ENCODE results near the gene ANKFN1. TPM values are rescaled to one million over a fixed set of nuclear protein-coding genes. Genes with fewer than 3 reads are reported as not detected.

The ANKFN1 gene
- 0.07 TPM in 1 of 2 replicates, not detected in the other for total RNA-seq (2014; rRNA removed; shearing (Covaris generic))

GRCh38 chr17:56152874-56153602, at the start of gene ANKFN1:
TSS of gene ANKFN1 (plus strand) at chr17:56153475. CDS start at chr17:56212668, 59,193 bp downstream.
- H3K36me3 ChIP-seq (replicated peaks; ENCODE audit: control insufficient read depth, insufficient read depth, low read length): no peaks in the 10 kb centered on the region
- H3K27me3 ChIP-seq (ENCODE audit: control insufficient read depth, insufficient read depth, low read length): no peaks in the 10 kb centered on the region
- no peak for DNase-seq
- H3K4me3 ChIP-seq (ENCODE audit: insufficient read depth, low read depth, low read length): no peak within 1 kb of the TSS

GRCh38 chr17:56108811-56109284, 44.4 kb upstream of the ANKFN1 start:
- Histone ChIP-seq H3K36me3 (replicated peaks; ENCODE audit: control insufficient read depth, insufficient read depth, low read length) (no peaks in the 10 kb centered on the region), H3K27me3 (ENCODE audit: control insufficient read depth, insufficient read depth, low read length) (no peaks in the 10 kb centered on the region), H3K4me3 (ENCODE audit: insufficient read depth, low read depth, low read length) (no peak overlapping the region)
- DNase-seq: no peak

GRCh38 chr17:56109836-56110235, 43.4 kb upstream of the ANKFN1 start:
- DNase-seq: no peak
- H3K36me3 ChIP-seq (replicated peaks; ENCODE audit: control insufficient read depth, insufficient read depth, low read length): no peaks in the 10 kb centered on the region
- H3K4me3 ChIP-seq (ENCODE audit: insufficient read depth, low read depth, low read length): no peak overlapping the region
- H3K27me3 ChIP-seq (ENCODE audit: control insufficient read depth, insufficient read depth, low read length): no peaks in the 10 kb centered on the region

GRCh38 chr17:56110463-56111135, 42.7 kb upstream of the ANKFN1 start:
- no peak for DNase-seq
- H3K27me3 ChIP-seq (ENCODE audit: control insufficient read depth, insufficient read depth, low read length): no peaks in the 10 kb centered on the region
- no peaks in the 10 kb centered on the region for H3K36me3 ChIP-seq (replicated peaks; ENCODE audit: control insufficient read depth, insufficient read depth, low read length)
- no peak overlapping the region for H3K4me3 ChIP-seq (ENCODE audit: insufficient read depth, low read depth, low read length)

- H3K4me3 ChIP-seq (ENCODE audit: insufficient read depth, low read depth, low read length): no peak overlapping the region
- DNase-seq: no peak
- no peaks in the 10 kb centered on the region for H3K36me3 ChIP-seq (replicated peaks; ENCODE audit: control insufficient read depth, insufficient read depth, low read length)
- H3K27me3 ChIP-seq (ENCODE audit: control insufficient read depth, insufficient read depth, low read length): no peaks in the 10 kb centered on the region
Measured at GRCh38 chr17:56111706-56112485, 41.4 kb upstream of the ANKFN1 start.

GRCh38 chr17:56113486-56113885, 39.8 kb upstream of the ANKFN1 start:
- H3K4me3 ChIP-seq (ENCODE audit: insufficient read depth, low read depth, low read length): no peak overlapping the region
- H3K36me3 ChIP-seq (replicated peaks; ENCODE audit: control insufficient read depth, insufficient read depth, low read length): no peaks in the 10 kb centered on the region
- DNase-seq: no peak
- no peaks in the 10 kb centered on the region for H3K27me3 ChIP-seq (ENCODE audit: control insufficient read depth, insufficient read depth, low read length)

- Histone ChIP-seq H3K27me3 (ENCODE audit: control insufficient read depth, insufficient read depth, low read length) (no peaks in the 10 kb centered on the region), H3K4me3 (ENCODE audit: insufficient read depth, low read depth, low read length) (no peak overlapping the region), H3K36me3 (replicated peaks; ENCODE audit: control insufficient read depth, insufficient read depth, low read length) (no peaks in the 10 kb centered on the region)
- DNase-seq: no peak
Measured at GRCh38 chr17:56114469-56114868, 38.8 kb upstream of the ANKFN1 start.

- no peak overlapping the region for H3K4me3 ChIP-seq (ENCODE audit: insufficient read depth, low read depth, low read length)
- H3K27me3 ChIP-seq (ENCODE audit: control insufficient read depth, insufficient read depth, low read length): no peaks in the 10 kb centered on the region
- no peak for DNase-seq
- H3K36me3 ChIP-seq (replicated peaks; ENCODE audit: control insufficient read depth, insufficient read depth, low read length): no peaks in the 10 kb centered on the region
Measured at GRCh38 chr17:56119191-56119590, 34.1 kb upstream of the ANKFN1 start.

GRCh38 chr17:56119936-56120335, 33.3 kb upstream of the ANKFN1 start:
- H3K36me3 ChIP-seq (replicated peaks; ENCODE audit: control insufficient read depth, insufficient read depth, low read length): no peaks in the 10 kb centered on the region
- H3K27me3 ChIP-seq (ENCODE audit: control insufficient read depth, insufficient read depth, low read length): no peaks in the 10 kb centered on the region
- no peak overlapping the region for H3K4me3 ChIP-seq (ENCODE audit: insufficient read depth, low read depth, low read length)
- no peak for DNase-seq

GRCh38 chr17:56121191-56122051, 31.9 kb upstream of the ANKFN1 start:
- H3K36me3 ChIP-seq (replicated peaks; ENCODE audit: control insufficient read depth, insufficient read depth, low read length): no peaks in the 10 kb centered on the region
- peak; percentile 27 for DNase-seq
- H3K27me3 ChIP-seq (ENCODE audit: control insufficient read depth, insufficient read depth, low read length): no peaks in the 10 kb centered on the region
- H3K4me3 ChIP-seq (ENCODE audit: insufficient read depth, low read depth, low read length): no peak overlapping the region

- no peaks in the 10 kb centered on the region for H3K27me3 ChIP-seq (ENCODE audit: control insufficient read depth, insufficient read depth, low read length)
Measured at GRCh38 chr17:56125830-56126819, 27.1 kb upstream of the ANKFN1 start.

GRCh38 chr17:56130026-56130425, 23.2 kb upstream of the ANKFN1 start:
- Histone ChIP-seq H3K36me3 (replicated peaks; ENCODE audit: control insufficient read depth, insufficient read depth, low read length) (no peaks in the 10 kb centered on the region), H3K27me3 (ENCODE audit: control insufficient read depth, insufficient read depth, low read length) (no peaks in the 10 kb centered on the region), H3K4me3 (ENCODE audit: insufficient read depth, low read depth, low read length) (no peak overlapping the region)
- no peak for DNase-seq

More at GRCh38 chr17:56125830-56126819, 27.1 kb upstream of the ANKFN1 start:
- peak; percentile 35 for DNase-seq
- no peak overlapping the region for H3K4me3 ChIP-seq (ENCODE audit: insufficient read depth, low read depth, low read length)
- H3K36me3 ChIP-seq (replicated peaks; ENCODE audit: control insufficient read depth, insufficient read depth, low read length): no peaks in the 10 kb centered on the region

- H3K27me3 ChIP-seq (ENCODE audit: control insufficient read depth, insufficient read depth, low read length): no peaks in the 10 kb centered on the region
- no peak overlapping the region for H3K4me3 ChIP-seq (ENCODE audit: insufficient read depth, low read depth, low read length)
- no peak for DNase-seq
- no peaks in the 10 kb centered on the region for H3K36me3 ChIP-seq (replicated peaks; ENCODE audit: control insufficient read depth, insufficient read depth, low read length)
Measured at GRCh38 chr17:56130631-56131030, 22.6 kb upstream of the ANKFN1 start.
